SU-DHL-6 (cell line): ENCODE measurements around the gene NTM.

ENCODE experiments used
- EZH2phosphoT487 ChIP-seq: fragments of 200-600 bp; sonication (generic), shearing (Covaris generic); conservative IDR thresholded peaks from 2 replicates; pipeline ENCODE4 v1.6.1; 2018; ENCODE audit warnings: mild to moderate bottlenecking, antibody characterized with exemption, low read length, moderate library complexity, mixed read lengths
- TF ChIP-seq, protein P1 (sequence below): fragments of 200-600 bp; sonication (generic); IDR thresholded peaks from one replicate; pipeline ENCODE4 v1.5.1; 2017; ENCODE audit warnings: antibody characterized with exemption, mild to moderate bottlenecking, low read length, moderate library complexity; ENCODE audit not compliant: insufficient read depth, poor library complexity, severe bottlenecking

GRCh38 chr11:132050049-132050448 lies 679.6 kb downstream of the NTM start:
- TF ChIP-seq, protein P1, sequence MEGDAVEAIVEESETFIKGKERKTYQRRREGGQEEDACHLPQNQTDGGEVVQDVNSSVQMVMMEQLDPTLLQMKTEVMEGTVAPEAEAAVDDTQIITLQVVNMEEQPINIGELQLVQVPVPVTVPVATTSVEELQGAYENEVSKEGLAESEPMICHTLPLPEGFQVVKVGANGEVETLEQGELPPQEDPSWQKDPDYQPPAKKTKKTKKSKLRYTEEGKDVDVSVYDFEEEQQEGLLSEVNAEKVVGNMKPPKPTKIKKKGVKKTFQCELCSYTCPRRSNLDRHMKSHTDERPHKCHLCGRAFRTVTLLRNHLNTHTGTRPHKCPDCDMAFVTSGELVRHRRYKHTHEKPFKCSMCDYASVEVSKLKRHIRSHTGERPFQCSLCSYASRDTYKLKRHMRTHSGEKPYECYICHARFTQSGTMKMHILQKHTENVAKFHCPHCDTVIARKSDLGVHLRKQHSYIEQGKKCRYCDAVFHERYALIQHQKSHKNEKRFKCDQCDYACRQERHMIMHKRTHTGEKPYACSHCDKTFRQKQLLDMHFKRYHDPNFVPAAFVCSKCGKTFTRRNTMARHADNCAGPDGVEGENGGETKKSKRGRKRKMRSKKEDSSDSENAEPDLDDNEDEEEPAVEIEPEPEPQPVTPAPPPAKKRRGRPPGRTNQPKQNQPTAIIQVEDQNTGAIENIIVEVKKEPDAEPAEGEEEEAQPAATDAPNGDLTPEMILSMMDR: no peak
- no peak for TF ChIP-seq EZH2phosphoT487
